Breast epithelium (tissue), 4 donors: ENCODE results near the gene CROCC2. TPM values are rescaled to one million over a fixed set of nuclear protein-coding genes. Genes with fewer than 3 reads are reported as not detected.

ENCODE experiments used
- DNase-seq, 2 donors: peaks; one replicate each; pipeline ENCODE4 v3.0.0-alpha.2; 2019; ENCODE audit warnings: low spot score in 2 of 2
- H3K27ac ChIP-seq, 2 donors: fragments of 200-600 bp; sonication (generic) in 1 of 2; one replicate each; pipeline ENCODE4 v1.5.1; 2016 to 2019; ENCODE audit warnings: mild to moderate bottlenecking in 1 of 2
- H3K27me3 ChIP-seq, 2 donors: fragments of 200-600 bp; sonication (generic) in 1 of 2; one replicate each; pipeline versions ENCODE4 v1.5.1 to v1.6.0; 2017 to 2019; ENCODE audit warnings: control low read depth in 1 of 2, mild to moderate bottlenecking in 1 of 2
- H3K36me3 ChIP-seq: fragments of 200-600 bp; one replicate; pipeline ENCODE4 v1.5.1; 2019
- H3K4me1 ChIP-seq, 2 donors: fragments of 200-600 bp; sonication (generic); one replicate each; pipeline ENCODE4 v1.5.1; 2016 to 2019; ENCODE audit warnings: control low read depth in 1 of 2
- H3K4me3 ChIP-seq, 3 donors: fragments of 200-600 bp; sonication (generic); 1 replicate in 2 of 3; 2 replicates in 1 of 3; pipeline ENCODE4 v1.5.1; 2016 to 2019; ENCODE audit warnings: mild to moderate bottlenecking in 3 of 3, moderate library complexity in 2 of 3
- H3K9me3 ChIP-seq, 2 donors: fragments of 200-600 bp; sonication (generic) in 1 of 2; one replicate each; pipeline ENCODE4 v1.5.1; 2016 to 2019; ENCODE audit warnings: control low read depth in 1 of 2
- POLR2A ChIP-seq: fragments of 450-650 bp; IDR thresholded peaks from one replicate; pipeline ENCODE4 v1.6.1; 2016; ENCODE audit warnings: antibody characterized with exemption, mild to moderate bottlenecking, moderate library complexity
- POLR2AphosphoS5 ChIP-seq, 3 donors: sonication (generic); formaldehyde crosslinking; IDR thresholded peaks; one replicate each; pipeline ENCODE4 v1.6.1; 2017; ENCODE audit warnings: antibody characterized with exemption in 3 of 3
- intact Hi-C: fragments of 100-400 bp; cut with DNase I; formaldehyde crosslinking; loops from one replicate; pipeline ENCODE4 v1.15.1; 2023; ENCODE audit warnings: low total_unique reads
- total RNA-seq, 3 donors: library from RNA; depleted of rRNA; stranded (reverse); fragments of >200 nt; gene quantifications; one replicate each; pipeline ENCODE4 v1.1.0, GENCODE V29; 2016
- TF ChIP-seq, protein P1 (sequence below), 3 donors: fragments of 450-650 bp; IDR thresholded peaks; one replicate each; pipeline ENCODE4 v1.5.1; 2016 to 2017; ENCODE audit warnings: antibody characterized with exemption in 3 of 3, mild to moderate bottlenecking in 3 of 3, moderate library complexity in 3 of 3

Gene CROCC2
- total RNA-seq, 3 donors from 2014 or later = 0.33 TPM; not detected in 2

DNA sequence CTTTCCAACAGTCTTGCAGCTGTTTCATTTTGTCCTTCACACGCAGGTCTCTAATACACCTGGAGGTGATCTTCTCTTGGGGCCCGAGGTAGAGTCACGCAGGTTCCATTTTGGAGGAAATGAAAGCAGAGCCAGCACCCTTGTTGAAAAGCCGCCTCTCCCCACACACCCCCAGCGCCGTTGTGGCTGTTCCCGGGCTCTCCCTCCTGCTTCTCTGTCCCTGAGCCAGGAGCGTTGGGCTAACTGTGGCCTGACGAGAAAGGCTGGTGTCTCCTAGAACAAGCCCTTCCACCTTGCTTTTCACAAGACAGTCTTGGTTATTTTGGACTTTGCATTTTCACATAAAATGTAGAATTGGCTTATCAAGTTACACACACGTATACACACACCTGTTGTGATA lies 108.6 kb downstream of the CROCC2 start:
- no peaks in the 10 kb centered on the region for H3K27me3 ChIP-seq
- no peak overlapping the region for H3K4me3 ChIP-seq
- TF ChIP-seq POLR2AphosphoS5 (IDR thresholded peaks at IDR 0.05) (no peak), POLR2A (no peak)
- TF ChIP-seq, protein P1, sequence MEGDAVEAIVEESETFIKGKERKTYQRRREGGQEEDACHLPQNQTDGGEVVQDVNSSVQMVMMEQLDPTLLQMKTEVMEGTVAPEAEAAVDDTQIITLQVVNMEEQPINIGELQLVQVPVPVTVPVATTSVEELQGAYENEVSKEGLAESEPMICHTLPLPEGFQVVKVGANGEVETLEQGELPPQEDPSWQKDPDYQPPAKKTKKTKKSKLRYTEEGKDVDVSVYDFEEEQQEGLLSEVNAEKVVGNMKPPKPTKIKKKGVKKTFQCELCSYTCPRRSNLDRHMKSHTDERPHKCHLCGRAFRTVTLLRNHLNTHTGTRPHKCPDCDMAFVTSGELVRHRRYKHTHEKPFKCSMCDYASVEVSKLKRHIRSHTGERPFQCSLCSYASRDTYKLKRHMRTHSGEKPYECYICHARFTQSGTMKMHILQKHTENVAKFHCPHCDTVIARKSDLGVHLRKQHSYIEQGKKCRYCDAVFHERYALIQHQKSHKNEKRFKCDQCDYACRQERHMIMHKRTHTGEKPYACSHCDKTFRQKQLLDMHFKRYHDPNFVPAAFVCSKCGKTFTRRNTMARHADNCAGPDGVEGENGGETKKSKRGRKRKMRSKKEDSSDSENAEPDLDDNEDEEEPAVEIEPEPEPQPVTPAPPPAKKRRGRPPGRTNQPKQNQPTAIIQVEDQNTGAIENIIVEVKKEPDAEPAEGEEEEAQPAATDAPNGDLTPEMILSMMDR (IDR thresholded peaks at IDR 0.05) = no peak
- peak in 1 of 2 donors; percentile 6 for DNase-seq
- H3K27ac ChIP-seq = no peak overlapping the region
- H3K4me1 ChIP-seq = peaks cover 7 to 9% of the 10 kb centered on the region in 2 donors
- intact Hi-C loops = no loop called here
- no peaks in the 10 kb centered on the region for H3K9me3 ChIP-seq
- H3K36me3 ChIP-seq = no peaks in the 10 kb centered on the region

DNA sequence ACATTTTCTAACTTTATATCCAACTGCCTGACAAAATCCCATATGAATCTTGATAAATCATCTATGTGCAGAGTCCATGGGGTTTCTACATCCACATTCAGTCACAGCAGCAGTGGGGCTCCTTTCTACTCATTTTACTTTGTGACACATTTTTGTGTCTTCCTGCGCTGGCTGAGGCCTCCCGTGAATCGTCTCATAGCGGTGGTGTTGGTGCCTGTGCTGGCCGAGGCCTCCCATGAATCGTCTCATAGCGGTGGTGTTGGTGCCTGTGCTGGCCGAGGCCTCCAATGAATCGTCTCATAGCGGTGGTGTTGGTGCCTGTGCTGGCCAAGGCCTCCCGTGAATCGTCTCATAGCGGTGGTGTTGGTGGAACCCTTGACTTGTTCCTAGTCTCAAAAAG lies 109.3 kb downstream of the CROCC2 start:
- no peak overlapping the region for H3K27ac ChIP-seq
- no peaks in the 10 kb centered on the region for H3K9me3 ChIP-seq
- H3K4me3 ChIP-seq = no peak overlapping the region
- no peaks in the 10 kb centered on the region for H3K36me3 ChIP-seq
- TF ChIP-seq, protein P1 (IDR thresholded peaks at IDR 0.05) = no peak
- TF ChIP-seq POLR2AphosphoS5 (IDR thresholded peaks at IDR 0.05) (no peak), POLR2A (no peak)
- intact Hi-C loops = no loop called here
- no peaks in the 10 kb centered on the region for H3K27me3 ChIP-seq
- peak in 1 of 2 donors; percentile 5 for DNase-seq
- peaks cover under 1 to 4% of the 10 kb centered on the region in 2 donors for H3K4me1 ChIP-seq

DNA sequence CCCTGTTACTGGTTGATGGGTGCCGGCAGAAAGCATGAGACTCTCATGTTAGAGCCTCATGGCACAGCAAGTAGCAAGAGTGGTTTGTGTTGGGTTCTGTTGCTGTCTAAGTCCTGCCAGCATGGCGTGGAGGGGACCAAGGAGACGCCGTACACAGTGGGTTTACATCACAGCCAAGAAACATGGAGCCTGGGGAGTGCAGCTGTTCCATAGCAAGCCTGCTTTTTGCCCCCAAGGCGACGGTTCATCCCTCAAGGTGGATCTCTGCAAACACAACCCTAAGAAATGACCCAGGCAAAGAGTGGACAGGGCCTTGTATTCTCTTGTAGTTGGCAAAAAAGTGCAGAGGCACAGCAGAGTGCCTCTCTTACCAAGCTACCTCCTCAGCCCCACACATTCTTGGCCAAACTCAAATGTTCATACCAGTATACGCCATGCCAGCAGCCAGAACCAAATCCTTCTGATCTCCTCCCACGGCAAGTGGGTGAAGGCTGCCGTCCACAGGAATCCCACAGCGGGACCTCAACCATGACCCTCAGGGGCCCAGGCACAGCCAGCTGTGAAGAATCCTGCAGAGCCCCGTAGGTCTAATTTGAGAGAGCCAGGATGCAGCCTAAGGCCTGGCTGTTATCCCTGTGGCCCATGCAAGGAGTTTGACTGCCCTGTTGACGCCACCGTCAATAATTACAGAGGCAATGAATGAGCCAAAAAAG lies 111.2 kb downstream of the CROCC2 start:
- intact Hi-C loops = no loop called here
- TF ChIP-seq, protein P1 (IDR thresholded peaks at IDR 0.05) = no peak
- TF ChIP-seq POLR2AphosphoS5 (IDR thresholded peaks at IDR 0.05) = no peak
- TF ChIP-seq POLR2A = no peak
- Histone ChIP-seq H3K27me3 (no peaks in the 10 kb centered on the region), H3K27ac (no peak overlapping the region), H3K4me3 (no peak overlapping the region), H3K9me3 (peaks cover 0 to 6% of the 10 kb centered on the region in 2 donors), H3K4me1 (no peaks in the 10 kb centered on the region), H3K36me3 (no peaks in the 10 kb centered on the region)
- DNase-seq = peak in 1 of 2 donors; percentile 11

DNA sequence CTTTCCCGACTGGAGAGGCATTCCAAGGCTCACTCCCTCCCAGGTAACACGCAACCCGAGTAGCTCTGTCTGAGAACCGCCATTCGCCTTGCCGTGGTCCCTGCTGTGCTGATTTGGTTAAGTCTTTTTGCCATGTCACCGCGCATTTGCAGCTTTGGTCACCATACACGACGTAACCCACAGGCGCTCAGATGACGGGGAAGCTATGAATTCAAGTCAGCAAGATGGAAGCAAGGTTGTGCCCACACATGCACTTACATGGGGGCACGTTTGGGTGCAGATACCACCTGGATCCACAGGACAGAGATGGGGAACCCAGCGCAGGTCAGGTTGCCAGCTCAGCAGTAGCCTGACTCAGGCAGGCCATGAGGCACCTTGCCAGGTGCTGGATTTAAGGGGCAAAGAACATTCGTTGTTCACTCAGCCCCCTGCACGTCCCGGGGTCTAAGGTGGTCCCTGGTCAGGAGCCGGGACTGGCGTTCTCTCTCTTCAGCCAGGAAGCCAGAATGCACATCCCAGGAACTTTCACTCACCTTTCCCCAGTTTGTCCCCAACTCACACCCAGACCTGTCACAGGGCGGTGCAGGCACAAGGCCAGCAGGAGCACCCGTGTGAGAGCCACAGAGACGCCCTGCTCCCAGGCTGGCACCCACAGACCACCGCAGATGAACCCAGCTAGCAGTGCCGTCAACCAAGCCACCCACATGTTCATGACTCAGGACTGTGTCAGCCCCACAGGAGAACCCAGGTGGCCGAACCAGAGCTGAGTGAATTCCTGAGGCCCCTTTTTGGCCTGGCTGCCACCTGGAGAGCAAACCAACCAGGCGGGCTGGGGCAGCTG lies 112.1 kb downstream of the CROCC2 start:
- TF ChIP-seq POLR2A (no peak), POLR2AphosphoS5 (IDR thresholded peaks at IDR 0.05) (no peak)
- TF ChIP-seq, protein P1 (IDR thresholded peaks at IDR 0.05) = no peak
- H3K4me3 ChIP-seq = no peak overlapping the region
- H3K27ac ChIP-seq = no peak overlapping the region
- H3K36me3 ChIP-seq = no peaks in the 10 kb centered on the region
- H3K9me3 ChIP-seq = peaks cover 0 to 9% of the 10 kb centered on the region in 2 donors
- no peaks in the 10 kb centered on the region for H3K4me1 ChIP-seq
- no peaks in the 10 kb centered on the region for H3K27me3 ChIP-seq
- DNase-seq = peak in 1 of 2 donors; percentile 10
- intact Hi-C loops = no loop called here
